ENCODE results near the gene PRR29.

The PRR29 gene

GRCh38 chr17:64001091-64001579 lies 3.0 kb downstream of the PRR29 start:
- no peaks in the 10 kb centered on the region for H4K20me1 ChIP-seq (ENCODE audit: insufficient read depth, low read length)
- DNase-seq: no peak
- H3K4me1 ChIP-seq (ENCODE audit: low read length): no peaks in the 10 kb centered on the region
- no peaks in the 10 kb centered on the region for H3K27me3 ChIP-seq (replicated peaks; ENCODE audit: insufficient read depth, low read length)
- no peak overlapping the region for H3K27ac ChIP-seq (ENCODE audit: low read length)
- no peaks in the 10 kb centered on the region for H3K9me2 ChIP-seq (replicated peaks; ENCODE audit: insufficient read depth, low read length)
- no peaks in the 10 kb centered on the region for H3F3A ChIP-seq (ENCODE audit: insufficient read depth, low read length)
- H3K4me2 ChIP-seq (ENCODE audit: low read depth, low read length): no peak overlapping the region
- H3K9ac ChIP-seq (ENCODE audit: low read length): no peak overlapping the region
- no peak overlapping the region for H3K4me3 ChIP-seq (ENCODE audit: low read length)
- H3K79me2 ChIP-seq (ENCODE audit: low read length): no peaks in the 10 kb centered on the region
- TF ChIP-seq EZH2 (optimal IDR thresholded peaks at IDR 0.05; ENCODE audit: low read depth, low read length): no peak
- no peaks in the 10 kb centered on the region for H3K36me3 ChIP-seq (replicated peaks; ENCODE audit: insufficient read depth, low read length)
- H2AFZ ChIP-seq (ENCODE audit: low read length): no peak overlapping the region
- no peaks in the 10 kb centered on the region for H3K9me3 ChIP-seq (replicated peaks; ENCODE audit: insufficient read depth, low read length)

DNA sequence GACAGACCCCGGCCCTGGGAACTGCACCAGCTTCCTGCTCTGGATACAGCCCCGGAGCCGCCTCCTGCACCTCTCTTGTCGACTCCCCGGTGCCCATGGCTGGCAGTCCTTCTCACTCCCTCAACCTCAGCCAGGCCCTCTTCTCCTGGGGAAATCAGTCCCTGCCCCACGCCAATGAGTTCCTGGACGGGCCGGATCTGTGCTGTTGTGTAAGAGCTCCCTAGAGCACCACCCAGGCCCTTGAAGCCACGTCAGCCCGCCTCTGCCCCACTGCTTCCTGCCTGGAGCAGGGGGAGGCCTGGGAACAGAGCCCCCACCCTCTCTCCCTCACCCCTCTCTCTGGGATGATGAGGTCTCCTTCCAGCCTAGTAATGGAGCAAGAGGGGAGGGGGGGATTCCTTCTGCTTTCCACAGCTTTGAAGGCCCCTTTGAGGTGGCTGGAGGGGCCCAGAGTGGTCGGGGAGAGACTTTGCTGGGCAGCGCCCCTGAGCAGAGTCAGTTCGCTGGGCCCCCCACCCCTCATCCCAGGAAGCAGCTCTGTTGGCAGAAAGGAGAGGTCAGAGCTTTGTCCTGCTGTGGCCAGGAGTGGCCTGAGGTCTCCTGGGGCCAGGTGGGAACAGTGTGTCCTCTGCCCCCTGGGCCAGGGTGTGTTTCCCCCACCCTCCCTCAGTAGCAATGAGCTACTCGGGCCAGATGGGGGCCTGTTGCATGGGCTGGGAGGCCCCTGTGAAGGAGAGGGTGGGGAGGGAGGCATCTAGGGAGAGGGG lies 3.8 kb downstream of the PRR29 start:
- no peaks in the 10 kb centered on the region for H3K79me2 ChIP-seq (ENCODE audit: low read length)
- no peak overlapping the region for H3K4me2 ChIP-seq (ENCODE audit: low read depth, low read length)
- H3K27ac ChIP-seq (ENCODE audit: low read length): no peak overlapping the region
- H3F3A ChIP-seq (ENCODE audit: insufficient read depth, low read length): no peaks in the 10 kb centered on the region
- H3K9me2 ChIP-seq (replicated peaks; ENCODE audit: insufficient read depth, low read length): no peaks in the 10 kb centered on the region
- no peaks in the 10 kb centered on the region for H3K36me3 ChIP-seq (replicated peaks; ENCODE audit: insufficient read depth, low read length)
- no peaks in the 10 kb centered on the region for H4K20me1 ChIP-seq (ENCODE audit: insufficient read depth, low read length)
- H3K4me3 ChIP-seq (ENCODE audit: low read length): no peak overlapping the region
- H3K27me3 ChIP-seq (replicated peaks; ENCODE audit: insufficient read depth, low read length): no peaks in the 10 kb centered on the region
- TF ChIP-seq EZH2 (optimal IDR thresholded peaks at IDR 0.05; ENCODE audit: low read depth, low read length) (no peak), EZH2phosphoT487 (IDR thresholded peaks at IDR 0.05; ENCODE audit: low read length) (no peak)
- TF ChIP-seq, protein P1, sequence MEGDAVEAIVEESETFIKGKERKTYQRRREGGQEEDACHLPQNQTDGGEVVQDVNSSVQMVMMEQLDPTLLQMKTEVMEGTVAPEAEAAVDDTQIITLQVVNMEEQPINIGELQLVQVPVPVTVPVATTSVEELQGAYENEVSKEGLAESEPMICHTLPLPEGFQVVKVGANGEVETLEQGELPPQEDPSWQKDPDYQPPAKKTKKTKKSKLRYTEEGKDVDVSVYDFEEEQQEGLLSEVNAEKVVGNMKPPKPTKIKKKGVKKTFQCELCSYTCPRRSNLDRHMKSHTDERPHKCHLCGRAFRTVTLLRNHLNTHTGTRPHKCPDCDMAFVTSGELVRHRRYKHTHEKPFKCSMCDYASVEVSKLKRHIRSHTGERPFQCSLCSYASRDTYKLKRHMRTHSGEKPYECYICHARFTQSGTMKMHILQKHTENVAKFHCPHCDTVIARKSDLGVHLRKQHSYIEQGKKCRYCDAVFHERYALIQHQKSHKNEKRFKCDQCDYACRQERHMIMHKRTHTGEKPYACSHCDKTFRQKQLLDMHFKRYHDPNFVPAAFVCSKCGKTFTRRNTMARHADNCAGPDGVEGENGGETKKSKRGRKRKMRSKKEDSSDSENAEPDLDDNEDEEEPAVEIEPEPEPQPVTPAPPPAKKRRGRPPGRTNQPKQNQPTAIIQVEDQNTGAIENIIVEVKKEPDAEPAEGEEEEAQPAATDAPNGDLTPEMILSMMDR (IDR thresholded peaks at IDR 0.05; ENCODE audit: low read length): no peak
- H3K9ac ChIP-seq (ENCODE audit: low read length): no peak overlapping the region
- no peaks in the 10 kb centered on the region for H3K4me1 ChIP-seq (ENCODE audit: low read length)
- H3K9me3 ChIP-seq (replicated peaks; ENCODE audit: insufficient read depth, low read length): no peaks in the 10 kb centered on the region
- no peak overlapping the region for H2AFZ ChIP-seq (ENCODE audit: low read length)
- no peak for DNase-seq

GRCh38 chr17:64002658-64003525 lies 4.7 kb downstream of the PRR29 start:
- TF ChIP-seq EZH2 (optimal IDR thresholded peaks at IDR 0.05; ENCODE audit: low read depth, low read length): no peak
- no peak overlapping the region for H3K4me3 ChIP-seq (ENCODE audit: low read length)

GRCh38 chr17:64003526-64004121 lies 5.5 kb downstream of the PRR29 start:
- no peaks in the 10 kb centered on the region for H3K9me2 ChIP-seq (replicated peaks; ENCODE audit: insufficient read depth, low read length)
- TF ChIP-seq EZH2phosphoT487 (IDR thresholded peaks at IDR 0.05; ENCODE audit: low read length): no peak
- TF ChIP-seq, protein P1 (IDR thresholded peaks at IDR 0.05; ENCODE audit: low read length): no peak
- TF ChIP-seq EZH2 (optimal IDR thresholded peaks at IDR 0.05; ENCODE audit: low read depth, low read length): no peak
- H2AFZ ChIP-seq (ENCODE audit: low read length): no peak overlapping the region
- H3K9ac ChIP-seq (ENCODE audit: low read length): no peak overlapping the region
- H3K27ac ChIP-seq (ENCODE audit: low read length): no peak overlapping the region
- no peak overlapping the region for H3K4me3 ChIP-seq (ENCODE audit: low read length)
- H3K79me2 ChIP-seq (ENCODE audit: low read length): 0 out of 2 replicates have a peak, but pooled peaks cover 2% of the 10 kb centered on the region
- no peaks in the 10 kb centered on the region for H3K9me3 ChIP-seq (replicated peaks; ENCODE audit: insufficient read depth, low read length)
- no peak for DNase-seq
- H3F3A ChIP-seq (ENCODE audit: insufficient read depth, low read length): no peaks in the 10 kb centered on the region
- no peaks in the 10 kb centered on the region for H4K20me1 ChIP-seq (ENCODE audit: insufficient read depth, low read length)
- no peaks in the 10 kb centered on the region for H3K36me3 ChIP-seq (replicated peaks; ENCODE audit: insufficient read depth, low read length)
- no peaks in the 10 kb centered on the region for H3K4me1 ChIP-seq (ENCODE audit: low read length)
- H3K4me2 ChIP-seq (ENCODE audit: low read depth, low read length): no peak overlapping the region
- no peaks in the 10 kb centered on the region for H3K27me3 ChIP-seq (replicated peaks; ENCODE audit: insufficient read depth, low read length)

More at GRCh38 chr17:64002658-64003525, 4.7 kb downstream of the PRR29 start:
- DNase-seq: no peak
- H3K4me2 ChIP-seq (ENCODE audit: low read depth, low read length): no peak overlapping the region
- no peaks in the 10 kb centered on the region for H3K27me3 ChIP-seq (replicated peaks; ENCODE audit: insufficient read depth, low read length)
- no peaks in the 10 kb centered on the region for H3K79me2 ChIP-seq (ENCODE audit: low read length)
- no peaks in the 10 kb centered on the region for H3K36me3 ChIP-seq (replicated peaks; ENCODE audit: insufficient read depth, low read length)
- no peak overlapping the region for H3K9ac ChIP-seq (ENCODE audit: low read length)
- H3K9me2 ChIP-seq (replicated peaks; ENCODE audit: insufficient read depth, low read length): no peaks in the 10 kb centered on the region
- H2AFZ ChIP-seq (ENCODE audit: low read length): no peak overlapping the region
- no peaks in the 10 kb centered on the region for H3K4me1 ChIP-seq (ENCODE audit: low read length)
- H3K27ac ChIP-seq (ENCODE audit: low read length): no peak overlapping the region
- H4K20me1 ChIP-seq (ENCODE audit: insufficient read depth, low read length): no peaks in the 10 kb centered on the region
- H3K9me3 ChIP-seq (replicated peaks; ENCODE audit: insufficient read depth, low read length): no peaks in the 10 kb centered on the region
- no peaks in the 10 kb centered on the region for H3F3A ChIP-seq (ENCODE audit: insufficient read depth, low read length)

Measured in MM.1S (cell line).